Hair follicle dermal papilla cell (primary cell): Measurements from ENCODE around the gene GAS1. TPM values are rescaled to one million over a fixed set of nuclear protein-coding genes. Genes with fewer than 3 reads are reported as not detected.

Experiments used
- total RNA-seq: library from RNA; depleted of rRNA; stranded (reverse); fragments of >200 nt; gene quantifications from 2 replicates; pipeline ENCODE4 v1.2.3, GENCODE V29; 2012

The GAS1 gene, protein sequence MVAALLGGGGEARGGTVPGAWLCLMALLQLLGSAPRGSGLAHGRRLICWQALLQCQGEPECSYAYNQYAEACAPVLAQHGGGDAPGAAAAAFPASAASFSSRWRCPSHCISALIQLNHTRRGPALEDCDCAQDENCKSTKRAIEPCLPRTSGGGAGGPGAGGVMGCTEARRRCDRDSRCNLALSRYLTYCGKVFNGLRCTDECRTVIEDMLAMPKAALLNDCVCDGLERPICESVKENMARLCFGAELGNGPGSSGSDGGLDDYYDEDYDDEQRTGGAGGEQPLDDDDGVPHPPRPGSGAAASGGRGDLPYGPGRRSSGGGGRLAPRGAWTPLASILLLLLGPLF
- 980 and 1,261 TPM in 2 replicates for total RNA-seq

DNA sequence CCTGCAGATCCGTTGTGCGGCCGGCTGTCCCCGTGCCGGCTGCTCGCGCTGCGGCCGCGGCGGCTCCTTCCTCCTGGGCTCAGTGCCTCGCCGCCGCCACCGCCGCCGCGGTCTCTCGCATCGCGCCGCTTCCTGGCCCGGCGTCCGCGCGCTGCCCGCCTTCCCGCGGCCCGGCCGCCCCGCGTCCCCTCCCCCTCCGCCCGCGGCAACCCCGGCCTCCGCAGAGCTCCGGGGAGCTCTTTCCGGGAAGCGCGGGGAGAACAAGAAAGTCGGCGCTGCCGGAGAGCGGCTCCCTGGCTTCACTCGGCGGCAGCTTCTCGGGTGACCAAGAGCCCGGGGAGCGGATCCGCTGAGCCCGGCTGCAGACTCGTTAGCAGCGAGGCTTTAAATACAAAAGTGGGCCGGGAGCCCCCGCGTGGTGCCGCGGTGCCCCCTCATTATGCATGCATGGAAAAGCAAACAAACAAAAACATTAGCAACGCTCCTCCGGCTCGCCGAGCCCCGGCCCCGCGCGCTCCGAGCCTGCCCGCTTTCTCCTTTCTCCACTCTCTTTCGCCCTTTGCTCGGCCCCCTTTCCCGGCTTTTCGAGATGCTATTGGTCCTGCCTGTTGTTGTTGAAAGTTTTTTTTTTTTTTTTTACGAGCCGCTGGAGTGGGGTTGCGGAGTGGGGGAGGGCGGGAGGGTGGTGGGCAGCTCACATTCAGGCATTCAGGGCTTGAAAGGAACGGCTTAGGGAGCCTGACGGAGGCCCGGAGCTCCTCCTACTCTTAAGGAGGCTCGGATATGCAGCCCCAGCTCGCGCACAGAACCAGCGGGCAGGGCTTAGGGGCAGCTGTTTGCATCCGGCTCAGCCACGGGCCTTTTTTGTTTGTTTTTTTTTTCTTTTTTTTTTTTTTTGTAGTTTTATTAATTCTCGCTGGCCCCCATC lies at the start of gene GAS1:
Gene GAS1, minus strand, starts transcription at position 361 of the 928 bp plus-strand sequence. CDS start 727 bp downstream, outside the sequence.

